WTC11 (cell line): ENCODE results near the gene DTNA.

Source experiments
- CREB1 ChIP-seq: sonication (generic); formaldehyde crosslinking; IDR thresholded peaks from 2 replicates; pipeline ENCODE4 v1.8.0; 2023; ENCODE audit warnings: mild to moderate bottlenecking, missing genetic modification reagents
- CTCF ChIP-seq: fragments of 200-600 bp; IDR thresholded peaks from 2 replicates; pipeline ENCODE4 v1.8.0; 2022; ENCODE audit warnings: antibody characterized with exemption
- E2F5 ChIP-seq: sonication (generic); formaldehyde crosslinking; IDR thresholded peaks from 2 replicates; pipeline ENCODE4 v1.8.1; 2022; ENCODE audit warnings: mild to moderate bottlenecking, moderate library complexity, missing genetic modification reagents
- ELF4 ChIP-seq: sonication (generic); formaldehyde crosslinking; IDR thresholded peaks from 2 replicates; pipeline ENCODE4 v1.8.1; 2022; ENCODE audit warnings: low read depth, mild to moderate bottlenecking, moderate library complexity, missing genetic modification reagents
- ETV6 ChIP-seq: sonication (generic); formaldehyde crosslinking; IDR thresholded peaks from 2 replicates; pipeline ENCODE4 v1.8.1; 2022; ENCODE audit warnings: mild to moderate bottlenecking, missing genetic modification reagents
- HMGXB4 ChIP-seq: sonication (generic); formaldehyde crosslinking; IDR thresholded peaks from 2 replicates; pipeline ENCODE4 v1.8.1; 2023; ENCODE audit warnings: mild to moderate bottlenecking, moderate library complexity, missing genetic modification reagents
- MAX ChIP-seq: sonication (generic); formaldehyde crosslinking; IDR thresholded peaks from 2 replicates; pipeline ENCODE4 v1.8.0; 2022; ENCODE audit warnings: mild to moderate bottlenecking, missing genetic modification reagents
- MLX ChIP-seq: sonication (generic); formaldehyde crosslinking; IDR thresholded peaks from 2 replicates; pipeline ENCODE4 v1.8.1; 2023; ENCODE audit warnings: mild to moderate bottlenecking, missing genetic modification reagents, moderate library complexity
- PREB ChIP-seq: sonication (generic); formaldehyde crosslinking; IDR thresholded peaks from 2 replicates; pipeline ENCODE4 v1.8.1; 2022; ENCODE audit warnings: mild to moderate bottlenecking, missing genetic modification reagents, moderate library complexity, borderline replicate concordance
- TCF7 ChIP-seq: sonication (generic); formaldehyde crosslinking; IDR thresholded peaks from 2 replicates; pipeline ENCODE4 v1.8.0; 2022; ENCODE audit warnings: mild to moderate bottlenecking, low read depth, missing genetic modification reagents, moderate library complexity
- TEAD1 ChIP-seq: sonication (generic); formaldehyde crosslinking; IDR thresholded peaks from 2 replicates; pipeline ENCODE4 v1.8.0; 2022; ENCODE audit warnings: mild to moderate bottlenecking, missing genetic modification reagents
- ZBTB21 ChIP-seq: sonication (generic); formaldehyde crosslinking; IDR thresholded peaks from 2 replicates; pipeline ENCODE4 v1.8.1; 2023; ENCODE audit warnings: mild to moderate bottlenecking, missing genetic modification reagents, borderline replicate concordance
- ZNF281 ChIP-seq: sonication (generic); formaldehyde crosslinking; IDR thresholded peaks from 2 replicates; pipeline ENCODE4 v1.8.0; 2023; ENCODE audit warnings: mild to moderate bottlenecking, missing genetic modification reagents
- ZNF425 ChIP-seq: fragments of 250-450 bp; sonication (Bioruptor Pico); conservative IDR thresholded peaks from 2 replicates; pipeline ENCODE4 v1.9.0; 2021; ENCODE audit warnings: mild to moderate bottlenecking

GRCh38 chr18:34696671-34697070 lies 13.4 kb upstream of the DTNA start:
- TF ChIP-seq E2F5 (CRISPR knock-in tag) (no peak), CTCF (no peak), ELF4 (CRISPR knock-in tag) (no peak), ZBTB21 (CRISPR knock-in tag) (no peak), MAX (CRISPR knock-in tag) (no peak), HMGXB4 (no peak), PREB (CRISPR knock-in tag) (no peak), TEAD1 (CRISPR knock-in tag) (no peak), CREB1 (CRISPR knock-in tag) (no peak), ZNF281 (CRISPR knock-in tag) (no peak), TCF7 (CRISPR knock-in tag) (no peak), ZNF425 (CRISPR knock-in tag) (no peak), ETV6 (CRISPR knock-in tag) (no peak), MLX (no peak)
